Activated CD4-positive, alpha-beta T cell treated with anti-CD3 and anti-CD28 coated beads, Interleukin-2, amount 10 ng/mL, durations not matched to agents 7 days and 5 days (primary cell): ENCODE measurements around the gene COL6A1. TPM values are rescaled to one million over a fixed set of nuclear protein-coding genes. Genes with fewer than 3 reads are reported as not detected.

Experiments used
- CTCF ChIA-PET: fragments of 350-600 bp; sonication (Branson Sonifier 250); formaldehyde crosslinking; loops from one replicate; lab custom pipeline; 2021; ENCODE audit warnings: antibody characterized with exemption; lab: Charles Lee
- POLR2A ChIA-PET: fragments of 350-600 bp; sonication (Branson Sonifier 250); formaldehyde crosslinking; loops from one replicate; lab custom pipeline; 2021; ENCODE audit warnings: antibody characterized with exemption; lab: Charles Lee
- DNase-seq: peaks from one replicate; pipeline ENCODE4 v3.0.0-alpha.2; 2020
- H3K27ac Mint-ChIP-seq: one replicate; pipeline ENCODE4 v1.8.0; 2021; ENCODE audit warnings: mild to moderate bottlenecking, moderate library complexity, mixed read lengths
- H3K27me3 Mint-ChIP-seq: one replicate; pipeline ENCODE4 v1.8.0; 2021; ENCODE audit warnings: mixed read lengths
- H3K36me3 Mint-ChIP-seq: one replicate; pipeline ENCODE4 v1.8.0; 2021; ENCODE audit warnings: low read depth, mixed read lengths
- H3K4me1 Mint-ChIP-seq: one replicate; pipeline ENCODE4 v1.8.0; 2021; ENCODE audit warnings: mixed read lengths
- H3K4me3 Mint-ChIP-seq: one replicate; pipeline ENCODE4 v1.8.0; 2021; ENCODE audit warnings: mild to moderate bottlenecking, moderate library complexity, mixed read lengths
- H3K9me3 Mint-ChIP-seq: one replicate; pipeline ENCODE4 v1.8.0; 2021; ENCODE audit warnings: mixed read lengths
- total RNA-seq, 2 experiments: library from RNA; stranded (reverse); gene quantifications; one replicate each; pipeline ENCODE4 v1.2.3, GENCODE V29; 2021

Gene COL6A1
- total RNA-seq, 2 experiments from 2014 or later = 0.27 to 0.40 TPM

GRCh38 chr21:45991606-45992300, 10.2 kb downstream of the COL6A1 start:
- ChIA-PET CTCF (no interaction called here), POLR2A (no interaction called here)
- no peak overlapping the region for H3K4me3 Mint-ChIP-seq
- no peak for DNase-seq
- no peaks in the 10 kb centered on the region for H3K4me1 Mint-ChIP-seq
- no peaks in the 10 kb centered on the region for H3K9me3 Mint-ChIP-seq
- no peaks in the 10 kb centered on the region for H3K27me3 Mint-ChIP-seq
- H3K36me3 Mint-ChIP-seq = no peaks in the 10 kb centered on the region
- H3K27ac Mint-ChIP-seq = no peak overlapping the region

GRCh38 chr21:45992301-45993209, 11.0 kb downstream of the COL6A1 start:
- DNase-seq = no peak
- no peaks in the 10 kb centered on the region for H3K36me3 Mint-ChIP-seq
- no peaks in the 10 kb centered on the region for H3K27me3 Mint-ChIP-seq
- POLR2A ChIA-PET = no interaction called here
- H3K4me3 Mint-ChIP-seq = no peak overlapping the region
- no peak overlapping the region for H3K27ac Mint-ChIP-seq
- CTCF ChIA-PET = no interaction called here
- no peaks in the 10 kb centered on the region for H3K9me3 Mint-ChIP-seq
- H3K4me1 Mint-ChIP-seq = no peaks in the 10 kb centered on the region

DNA sequence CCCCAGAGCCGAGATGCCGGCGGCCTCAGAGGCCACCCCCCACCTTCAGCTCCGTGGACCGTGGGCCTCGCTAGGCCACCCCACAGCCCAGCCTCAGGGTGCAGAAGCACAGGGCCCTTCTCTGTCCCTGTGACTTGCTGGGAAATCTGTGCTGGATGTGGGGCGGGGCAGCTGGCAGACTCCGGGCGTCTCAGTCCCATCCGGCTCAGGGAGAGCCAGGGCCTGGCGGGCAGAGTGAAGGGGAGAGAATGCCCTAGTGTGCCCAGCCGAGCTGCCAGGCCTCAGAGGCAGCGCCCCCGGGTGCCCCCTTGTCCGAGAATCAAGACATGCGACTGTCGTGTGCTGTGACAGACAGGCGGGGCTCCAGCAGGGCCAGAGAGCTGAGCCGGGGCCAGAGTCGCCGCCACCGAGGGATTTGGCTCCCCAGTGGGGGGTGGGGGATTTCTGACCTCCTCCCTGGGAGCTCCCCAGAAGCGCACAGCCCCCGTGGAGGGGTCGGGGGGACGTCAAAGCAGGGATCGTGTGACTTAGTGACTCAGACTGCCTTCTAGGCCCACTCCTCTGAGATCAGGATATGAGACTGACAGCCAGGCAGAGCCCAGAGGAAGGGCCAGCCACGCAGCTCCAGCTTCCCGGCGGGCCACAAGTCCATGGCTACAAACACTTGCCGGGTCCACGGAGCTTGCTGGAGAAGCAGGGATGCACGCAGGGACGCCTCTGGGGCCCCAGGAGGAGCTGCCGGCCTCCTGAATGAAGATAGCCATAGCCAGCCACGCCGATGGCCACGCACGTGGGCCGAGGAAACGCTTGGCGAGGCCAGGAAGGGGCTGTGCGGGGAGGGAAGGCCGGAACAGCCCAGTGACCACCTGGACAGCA, 11.9 kb downstream of the COL6A1 start:
- CTCF ChIA-PET = interaction anchor here (0.9 kb wide), 1 partner anchor 14 kb away, joined by 3 read pairs; no protein-coding TSS in a partner anchor
- POLR2A ChIA-PET = no interaction called here
- no peaks in the 10 kb centered on the region for H3K27me3 Mint-ChIP-seq
- H3K4me1 Mint-ChIP-seq = no peaks in the 10 kb centered on the region
- no peak overlapping the region for H3K27ac Mint-ChIP-seq
- no peaks in the 10 kb centered on the region for H3K36me3 Mint-ChIP-seq
- H3K4me3 Mint-ChIP-seq = no peak overlapping the region
- DNase-seq = no peak
- H3K9me3 Mint-ChIP-seq = no peaks in the 10 kb centered on the region

- POLR2A ChIA-PET = no interaction called here
- no peak for DNase-seq
- CTCF ChIA-PET = interaction anchor here (0.9 kb wide), 1 partner anchor 15 kb away, joined by 3 read pairs; no protein-coding TSS in a partner anchor
- H3K27me3 Mint-ChIP-seq = no peaks in the 10 kb centered on the region
- no peaks in the 10 kb centered on the region for H3K9me3 Mint-ChIP-seq
- H3K36me3 Mint-ChIP-seq = no peaks in the 10 kb centered on the region
- no peak overlapping the region for H3K4me3 Mint-ChIP-seq
- no peaks in the 10 kb centered on the region for H3K4me1 Mint-ChIP-seq
- no peak overlapping the region for H3K27ac Mint-ChIP-seq
Measured at GRCh38 chr21:45994086-45994661, 12.6 kb downstream of the COL6A1 start.

DNA sequence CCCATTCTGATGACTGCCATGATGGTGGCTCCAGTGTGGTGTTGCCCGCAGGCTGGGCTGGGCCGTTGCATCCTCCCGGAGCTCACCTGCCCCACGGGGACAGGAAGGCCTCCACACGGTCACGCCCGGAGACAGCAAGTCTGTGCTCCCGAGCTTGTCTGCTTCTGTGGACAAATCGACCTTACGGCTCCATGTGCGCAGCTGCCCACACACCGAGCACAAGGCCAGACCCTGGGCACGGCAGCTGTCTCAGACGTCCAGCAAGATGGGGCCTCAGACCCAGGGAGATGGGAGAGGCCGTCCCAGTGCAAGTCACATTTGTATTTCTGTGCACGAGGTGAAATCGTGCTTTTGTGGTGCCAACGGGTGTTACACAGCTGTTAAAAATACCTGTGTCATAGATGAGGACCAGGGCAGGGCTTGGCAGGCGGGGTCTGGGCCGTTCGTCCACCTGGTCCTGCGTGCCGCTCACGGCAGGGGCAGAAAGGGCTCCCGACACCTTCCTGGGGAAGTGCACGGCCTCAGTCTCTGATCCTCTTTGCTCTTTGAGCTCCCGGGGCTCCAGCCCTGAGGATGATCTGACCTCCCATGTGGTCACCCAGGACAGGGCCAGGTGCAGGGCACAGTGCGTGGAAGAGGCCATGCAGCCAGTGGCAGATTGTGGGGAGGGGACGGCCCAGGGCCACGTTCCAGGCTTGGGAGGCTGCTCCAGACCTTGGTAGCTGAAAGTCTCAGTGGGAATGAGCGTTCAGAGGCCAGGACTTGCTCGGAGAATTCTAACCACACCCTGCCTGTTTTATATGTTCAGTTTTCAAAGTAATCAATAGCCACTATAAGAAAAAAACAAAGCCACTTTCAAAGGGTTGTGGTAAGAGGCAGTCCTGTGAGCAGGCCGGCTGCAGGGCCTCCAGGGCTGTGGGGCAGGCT, 13.5 kb downstream of the COL6A1 start:
- Mint-ChIP-seq H3K27me3 (no peaks in the 10 kb centered on the region), H3K36me3 (no peaks in the 10 kb centered on the region), H3K9me3 (no peaks in the 10 kb centered on the region), H3K27ac (no peak overlapping the region), H3K4me1 (no peaks in the 10 kb centered on the region), H3K4me3 (no peak overlapping the region)
- ChIA-PET CTCF (no interaction called here), POLR2A (no interaction called here)
- DNase-seq = no peak

- H3K27ac Mint-ChIP-seq = no peak overlapping the region
- no peaks in the 10 kb centered on the region for H3K27me3 Mint-ChIP-seq
- ChIA-PET CTCF (no interaction called here), POLR2A (no interaction called here)
- H3K4me1 Mint-ChIP-seq = no peaks in the 10 kb centered on the region
- no peak overlapping the region for H3K4me3 Mint-ChIP-seq
- H3K9me3 Mint-ChIP-seq = no peaks in the 10 kb centered on the region
- no peak for DNase-seq
- H3K36me3 Mint-ChIP-seq = no peaks in the 10 kb centered on the region
Measured at GRCh38 chr21:45995686-45996179, 14.2 kb downstream of the COL6A1 start.

GRCh38 chr21:45996311-45997204, 15.0 kb downstream of the COL6A1 start:
- no peak for DNase-seq
- H3K27me3 Mint-ChIP-seq = no peaks in the 10 kb centered on the region
- ChIA-PET POLR2A (no interaction called here), CTCF (no interaction called here)
- no peaks in the 10 kb centered on the region for H3K36me3 Mint-ChIP-seq
- no peaks in the 10 kb centered on the region for H3K4me1 Mint-ChIP-seq
- no peaks in the 10 kb centered on the region for H3K9me3 Mint-ChIP-seq
- H3K27ac Mint-ChIP-seq = no peak overlapping the region
- H3K4me3 Mint-ChIP-seq = no peak overlapping the region

- H3K4me3 Mint-ChIP-seq = no peak overlapping the region
- no peaks in the 10 kb centered on the region for H3K27me3 Mint-ChIP-seq
- DNase-seq = no peak
- H3K36me3 Mint-ChIP-seq = no peaks in the 10 kb centered on the region
- CTCF ChIA-PET = no interaction called here
- POLR2A ChIA-PET = no interaction called here
- H3K4me1 Mint-ChIP-seq = no peaks in the 10 kb centered on the region
- no peak overlapping the region for H3K27ac Mint-ChIP-seq
- no peaks in the 10 kb centered on the region for H3K9me3 Mint-ChIP-seq
Measured at GRCh38 chr21:45997205-45997494, 15.6 kb downstream of the COL6A1 start.

- no peaks in the 10 kb centered on the region for H3K36me3 Mint-ChIP-seq
- POLR2A ChIA-PET = no interaction called here
- DNase-seq = no peak
Measured at GRCh38 chr21:45997495-45998275, 16.1 kb downstream of the COL6A1 start.

GRCh38 chr21:45998276-45998701, 16.7 kb downstream of the COL6A1 start:
- CTCF ChIA-PET = no interaction called here
- no peak for DNase-seq
- H3K4me3 Mint-ChIP-seq = no peak overlapping the region
- POLR2A ChIA-PET = no interaction called here
- no peaks in the 10 kb centered on the region for H3K36me3 Mint-ChIP-seq
- no peak overlapping the region for H3K27ac Mint-ChIP-seq
- H3K4me1 Mint-ChIP-seq = no peaks in the 10 kb centered on the region
- H3K9me3 Mint-ChIP-seq = no peaks in the 10 kb centered on the region
- no peaks in the 10 kb centered on the region for H3K27me3 Mint-ChIP-seq

More at GRCh38 chr21:45997495-45998275, 16.1 kb downstream of the COL6A1 start:
- Mint-ChIP-seq H3K27me3 (no peaks in the 10 kb centered on the region), H3K4me1 (no peaks in the 10 kb centered on the region), H3K9me3 (no peaks in the 10 kb centered on the region), H3K27ac (no peak overlapping the region), H3K4me3 (no peak overlapping the region)
- CTCF ChIA-PET = no interaction called here
